OCI-M1 (cell line): ENCODE data around the gene OPA3.
A peak's percentile ranks its signal among the peaks of the same experiment; 100 is the strongest.
"Not testable (repeated sequence)": the region's sequence is repeated elsewhere in the genome, so short reads cannot be mapped to it uniquely, and the experiment has no call there.

ENCODE experiments used
- DNase-seq: peaks from one replicate; lab custom pipeline; 2025; lab: John Stamatoyannopoulos, UW

Gene OPA3

DNA sequence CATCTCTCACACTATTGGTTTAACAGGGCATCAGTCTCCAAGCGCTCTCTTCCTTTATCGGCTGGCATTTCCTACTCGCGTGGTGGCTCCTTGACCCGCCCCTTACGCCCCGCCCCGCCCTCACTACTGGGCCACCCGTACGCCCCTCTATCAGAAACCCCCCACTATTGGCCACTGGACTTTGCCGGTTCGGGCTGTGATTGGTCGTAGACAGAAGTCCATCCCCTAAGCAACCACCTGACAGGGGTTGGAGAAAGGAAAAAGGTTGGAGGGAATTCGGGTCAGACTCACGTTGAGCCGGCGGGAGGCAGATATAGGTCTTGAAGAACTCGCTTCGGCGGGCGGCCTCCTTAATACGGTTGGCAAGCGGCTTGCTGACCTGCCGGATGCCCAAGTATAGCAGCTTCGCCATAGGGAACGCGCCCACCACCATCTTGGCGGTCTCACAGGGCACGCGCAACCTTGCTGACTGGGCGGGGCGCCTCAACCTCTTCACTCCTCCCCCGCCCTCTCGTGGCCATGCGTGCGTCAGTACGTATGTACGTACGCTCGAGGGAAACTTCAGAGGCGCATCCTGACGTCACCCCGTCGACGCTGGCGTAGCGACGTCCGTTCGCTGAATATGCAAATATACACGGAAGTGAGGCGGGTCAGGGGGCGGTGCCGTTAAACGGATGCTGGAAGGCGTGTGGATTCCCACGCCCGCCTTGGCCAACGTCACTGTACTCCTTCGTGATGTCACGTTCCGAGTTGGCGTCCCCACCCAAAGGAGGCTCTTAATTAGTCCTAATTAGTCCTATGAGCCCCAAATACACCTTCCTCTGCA lies at the start of gene OPA3:
OPA3 (minus strand) TSS at position 471 of the 826 bp plus-strand sequence; CDS start at position 433, 38 bp downstream.
- peak; percentile 100 for DNase-seq

DNA sequence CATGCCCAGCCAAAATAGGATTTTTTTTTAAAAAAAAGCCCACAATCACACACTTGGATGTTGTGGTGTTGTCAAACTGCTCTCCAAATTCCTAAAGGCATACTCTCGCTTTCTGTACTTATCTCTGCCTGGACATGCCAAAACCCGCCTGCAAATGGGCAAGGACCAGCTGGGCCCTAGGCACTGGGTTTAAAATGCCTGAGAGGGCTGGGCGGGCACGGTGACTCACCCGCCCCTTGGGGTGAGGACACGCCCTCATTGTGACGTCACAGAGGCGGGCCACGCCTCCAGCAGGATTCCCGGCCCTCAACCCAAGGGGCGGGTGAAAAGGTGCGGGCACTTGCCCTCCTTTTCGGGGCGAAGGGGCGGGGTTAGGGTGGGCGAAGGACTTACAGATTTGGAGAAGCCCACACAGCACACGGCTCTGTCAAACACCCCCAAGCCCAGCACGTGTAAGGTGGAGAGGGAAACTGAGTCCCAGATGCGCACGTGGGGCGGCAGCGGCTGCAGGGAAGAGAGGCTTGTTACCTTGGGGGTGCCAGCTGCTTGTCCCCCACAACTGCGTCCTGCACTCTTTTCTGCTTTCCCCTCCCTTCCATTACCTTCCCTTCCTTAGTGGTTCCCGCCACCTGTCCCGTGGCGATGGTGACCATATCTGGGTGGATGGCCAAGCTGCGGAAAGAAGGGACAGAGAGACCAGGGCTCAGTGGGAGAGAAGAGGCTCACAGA lies 48.0 kb upstream of the OPA3 start:
- DNase-seq, result no peak

DNA sequence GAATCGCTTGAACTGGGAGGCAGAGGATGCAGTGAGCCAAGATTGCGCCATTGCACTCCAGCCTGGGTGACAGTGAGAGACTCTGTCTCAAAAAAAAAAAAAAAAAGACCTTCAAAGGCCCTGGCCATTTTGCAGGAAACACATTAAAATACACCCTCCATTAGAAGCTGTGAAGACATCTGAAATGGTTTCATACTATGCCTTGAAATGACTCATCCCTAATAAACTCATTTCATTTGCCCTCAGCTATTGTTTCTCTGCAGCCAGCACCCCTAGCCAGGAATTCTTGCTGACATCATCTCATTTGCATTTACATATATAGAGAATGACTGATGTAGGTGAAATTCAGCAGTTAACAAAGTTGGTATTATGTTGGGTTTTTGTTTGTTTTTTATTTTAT lies 45.9 kb upstream of the OPA3 start:
- DNase-seq, result no peak

DNA sequence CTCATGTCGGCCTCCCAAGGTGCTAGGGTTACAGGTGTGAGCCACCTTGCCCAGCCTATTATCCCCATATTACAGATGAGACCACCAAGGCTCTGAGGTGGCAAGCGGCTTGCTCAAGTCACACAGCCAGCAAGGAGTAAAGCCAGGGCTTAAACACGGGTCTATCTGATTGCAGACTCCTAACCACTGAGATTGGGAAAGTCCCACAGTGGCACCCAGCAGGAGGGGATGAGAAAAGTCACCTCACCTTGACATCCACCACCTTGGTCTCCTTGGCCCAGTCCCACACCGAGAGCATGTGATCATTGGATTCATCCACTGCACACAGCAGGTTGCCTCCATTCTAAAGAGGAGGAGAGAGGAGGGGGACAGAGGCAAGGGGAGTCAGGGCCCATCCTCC lies 45.1 kb upstream of the OPA3 start:
- no peak for DNase-seq

DNA sequence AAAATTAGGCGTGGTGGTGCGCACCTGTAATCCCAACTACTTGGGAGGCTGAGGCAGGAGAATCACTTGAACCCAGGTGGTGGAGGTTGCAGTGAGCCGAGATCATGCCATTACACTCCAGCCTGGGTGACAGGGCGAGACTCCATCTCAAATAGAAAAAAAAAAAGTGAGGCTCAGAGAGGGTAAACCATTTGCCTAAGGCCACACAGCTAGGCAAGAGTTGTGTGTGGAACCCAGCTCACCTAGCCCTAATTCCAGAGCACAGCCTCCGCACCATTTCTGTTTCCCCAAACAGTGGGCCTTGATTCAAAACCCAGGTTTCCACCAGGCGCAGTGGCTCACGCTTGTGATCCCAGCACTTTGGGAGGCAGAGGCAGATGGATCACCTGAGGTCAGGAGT lies 43.6 kb upstream of the OPA3 start:
- not testable (repeated sequence) for DNase-seq

DNA sequence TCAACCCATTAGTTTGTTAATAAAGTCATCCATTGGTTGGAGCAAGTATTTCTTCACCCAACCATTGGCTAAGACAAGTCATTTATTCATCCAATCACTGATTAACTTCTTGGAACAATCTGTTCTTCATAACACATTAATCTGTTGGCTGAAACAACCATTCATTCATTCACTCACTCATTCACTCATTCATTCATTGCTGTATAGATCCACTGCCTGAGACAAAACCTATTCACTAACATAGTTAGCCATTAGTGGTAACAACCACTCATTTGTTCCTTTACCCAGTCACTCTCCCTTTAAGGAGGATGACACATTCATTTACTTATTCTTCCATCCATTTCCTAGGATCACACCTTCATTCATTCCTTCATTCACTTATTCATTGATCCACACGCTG lies 39.4 kb upstream of the OPA3 start:
- no peak for DNase-seq

DNA sequence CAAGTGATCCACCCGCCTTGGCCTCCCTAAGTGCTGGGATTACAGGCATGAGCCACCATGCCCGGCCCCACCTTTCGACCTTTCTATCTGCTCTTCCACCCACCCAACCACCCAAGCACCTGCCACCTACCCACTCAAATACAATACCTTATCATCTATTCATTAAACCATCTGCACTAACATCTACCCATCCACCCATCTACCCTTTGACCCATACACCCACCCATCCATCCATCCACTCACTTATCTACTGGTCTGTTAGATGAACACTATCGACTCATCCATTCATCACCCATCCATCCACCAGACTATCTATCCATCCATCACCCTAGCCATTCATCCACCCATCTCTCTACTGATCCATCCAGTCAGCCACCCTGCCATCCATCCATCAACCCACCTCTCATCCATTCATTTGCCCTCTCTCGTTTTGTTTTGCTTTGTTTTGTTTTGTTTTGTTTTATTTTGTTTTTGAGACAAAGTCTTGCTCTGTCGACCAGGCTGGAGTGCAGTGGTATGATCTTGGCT lies 37.4 kb upstream of the OPA3 start:
- DNase-seq, result no peak

DNA sequence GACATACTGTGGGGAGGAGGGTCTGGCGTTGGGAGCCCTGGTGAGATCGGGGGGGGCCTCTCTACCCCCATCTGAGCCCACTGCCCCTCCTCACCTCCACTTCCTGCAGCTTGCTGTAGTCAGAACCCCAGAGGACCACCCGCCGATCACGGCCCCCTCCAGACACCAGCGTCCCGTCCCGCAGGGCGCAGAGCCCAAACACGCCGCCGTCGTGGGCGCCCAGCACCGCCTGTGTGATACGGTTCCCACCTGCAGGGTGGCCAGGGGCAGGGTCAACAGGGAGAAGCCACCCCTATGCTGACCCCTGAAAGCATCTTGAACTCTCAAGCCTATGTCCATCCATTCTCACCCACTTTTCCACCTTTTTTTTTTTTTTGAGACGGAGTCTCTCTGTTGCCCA lies 36.8 kb upstream of the OPA3 start:
- DNase-seq, result no peak

DNA sequence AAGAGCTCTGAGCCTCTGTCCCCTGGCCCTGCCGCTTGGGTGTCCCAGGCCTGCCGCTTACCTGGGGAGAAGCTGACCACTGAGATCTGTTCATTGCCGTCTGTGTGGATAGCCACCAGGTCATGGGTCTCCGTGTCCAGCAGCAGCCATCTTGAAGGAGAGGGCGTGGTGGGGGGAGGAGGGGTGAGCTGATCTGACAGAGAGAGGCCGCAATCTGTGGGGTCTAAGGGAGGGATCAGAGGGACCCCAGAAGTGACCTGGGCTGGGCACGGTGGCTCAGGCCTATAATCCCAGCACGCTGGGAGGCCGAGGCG lies 32.1 kb upstream of the OPA3 start:
- no peak for DNase-seq

DNA sequence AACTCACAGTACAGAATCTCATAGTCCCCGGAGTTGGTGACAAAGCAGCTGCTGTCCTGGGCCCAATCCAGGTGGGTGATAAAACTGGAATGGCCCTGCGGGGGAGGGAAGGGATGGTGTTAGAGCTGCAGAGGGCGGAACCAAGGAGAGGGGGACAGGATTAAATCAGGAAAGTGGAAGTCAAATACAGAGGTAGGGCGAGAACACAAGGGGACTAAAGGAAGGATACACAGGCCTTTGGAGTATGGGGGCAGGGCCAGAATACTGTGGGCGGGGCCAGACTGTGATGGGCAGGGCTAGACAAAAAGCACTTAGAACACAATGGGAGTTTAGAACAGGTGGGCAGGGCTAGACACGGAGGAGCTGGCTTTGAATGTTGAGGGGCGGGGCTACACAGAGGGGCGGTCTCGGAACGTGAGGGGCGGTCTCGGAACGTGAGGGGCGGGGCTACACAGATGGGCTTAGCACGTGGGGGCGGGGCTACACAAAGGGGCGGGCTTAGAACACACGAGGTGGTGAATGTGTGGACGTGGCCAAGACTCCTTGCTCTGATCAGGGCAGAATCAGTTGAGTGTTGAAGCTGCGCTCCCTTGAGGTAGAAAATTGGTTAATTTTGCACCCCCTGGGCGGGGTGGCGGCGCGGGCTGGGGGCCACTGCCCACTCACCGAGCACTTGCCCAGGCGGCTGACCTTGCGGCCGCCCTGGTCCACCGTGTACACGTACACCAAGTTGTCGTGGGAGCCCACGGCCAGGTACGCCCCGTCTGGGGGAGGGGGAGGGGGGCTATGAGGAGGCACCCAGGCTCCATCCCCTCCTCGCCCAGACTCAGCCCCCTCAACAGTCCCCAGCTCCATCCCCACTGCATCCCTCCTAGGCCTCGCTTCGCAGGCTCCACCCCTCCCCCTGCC lies 31.4 kb upstream of the OPA3 start:
- DNase-seq, result peak; percentile 97

DNA sequence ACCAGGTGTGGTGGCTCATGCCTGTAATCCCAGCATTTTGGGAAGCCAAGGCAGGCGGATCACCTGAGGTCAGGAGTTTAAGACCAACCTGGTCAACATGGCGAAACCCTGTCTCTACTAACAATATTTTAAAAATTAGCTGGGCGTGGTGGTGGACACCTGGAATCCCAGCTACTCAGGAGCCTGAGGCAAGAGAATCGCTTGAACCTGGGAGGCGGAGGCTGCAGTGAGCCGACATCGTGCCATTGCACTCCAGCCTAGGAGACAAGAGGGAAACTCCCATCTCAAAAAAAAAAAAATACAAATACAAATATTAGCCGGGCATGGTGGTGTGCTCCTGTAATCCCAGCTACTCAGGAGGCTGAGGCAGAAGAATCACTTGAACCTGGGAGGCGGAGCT lies 30.5 kb upstream of the OPA3 start:
- not testable (repeated sequence) for DNase-seq

DNA sequence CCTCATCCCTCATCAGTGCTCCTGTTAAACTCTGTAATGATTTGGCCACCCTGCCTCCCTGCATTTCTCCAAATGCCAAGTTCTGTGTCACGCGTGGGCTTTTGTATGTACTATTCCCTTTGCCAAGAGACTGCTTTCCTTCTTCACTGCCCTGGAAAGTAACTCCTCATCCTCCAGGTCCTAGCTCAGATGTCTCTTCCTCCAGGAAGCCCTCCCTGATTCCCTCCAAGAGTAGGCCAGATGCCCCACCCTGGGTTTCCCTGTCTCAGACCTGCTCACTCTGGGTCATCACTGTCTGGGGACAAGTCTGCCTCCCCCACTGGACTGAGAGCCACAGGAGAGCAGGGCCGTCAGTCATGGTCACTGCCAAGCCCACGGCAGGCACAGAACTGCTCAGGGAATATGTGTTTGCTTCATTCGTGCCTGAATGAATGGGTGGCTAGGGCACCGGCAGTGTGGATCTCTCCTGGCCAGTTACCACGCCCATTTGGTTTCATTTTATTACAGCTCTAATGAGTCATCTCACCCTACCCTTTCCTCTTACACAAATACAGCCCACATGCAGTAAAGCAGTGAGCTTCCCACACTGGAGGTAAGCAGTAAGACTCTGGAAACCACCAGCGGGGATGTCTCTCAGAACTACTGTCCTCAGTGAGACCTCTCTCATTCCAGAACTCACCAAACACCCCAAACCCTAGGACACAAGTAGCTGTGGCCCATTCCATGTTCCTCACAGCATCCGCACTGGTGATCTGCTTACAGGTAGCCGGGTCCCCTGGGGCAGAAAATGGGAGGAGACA lies 29.5 kb upstream of the OPA3 start:
- peak; percentile 44 for DNase-seq

DNA sequence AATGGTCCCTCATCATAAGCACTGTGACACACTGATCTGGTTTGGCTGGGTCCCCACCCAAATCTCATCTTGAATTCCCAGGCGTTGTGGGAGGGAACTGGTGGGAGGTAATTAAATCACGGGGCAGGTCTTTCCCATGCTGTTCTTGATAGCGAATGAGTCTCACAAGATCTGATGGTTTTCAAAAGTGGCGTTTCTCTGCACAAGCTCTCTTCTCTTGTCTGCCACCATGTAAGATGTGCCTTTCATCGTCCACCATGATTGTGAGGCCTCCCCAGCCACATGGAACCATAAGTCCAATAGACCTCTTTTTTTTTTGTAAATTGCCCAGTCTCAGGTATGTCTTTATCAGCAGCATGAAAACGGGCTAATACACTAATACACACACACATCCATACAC lies 24.3 kb upstream of the OPA3 start:
- DNase-seq, result no peak

DNA sequence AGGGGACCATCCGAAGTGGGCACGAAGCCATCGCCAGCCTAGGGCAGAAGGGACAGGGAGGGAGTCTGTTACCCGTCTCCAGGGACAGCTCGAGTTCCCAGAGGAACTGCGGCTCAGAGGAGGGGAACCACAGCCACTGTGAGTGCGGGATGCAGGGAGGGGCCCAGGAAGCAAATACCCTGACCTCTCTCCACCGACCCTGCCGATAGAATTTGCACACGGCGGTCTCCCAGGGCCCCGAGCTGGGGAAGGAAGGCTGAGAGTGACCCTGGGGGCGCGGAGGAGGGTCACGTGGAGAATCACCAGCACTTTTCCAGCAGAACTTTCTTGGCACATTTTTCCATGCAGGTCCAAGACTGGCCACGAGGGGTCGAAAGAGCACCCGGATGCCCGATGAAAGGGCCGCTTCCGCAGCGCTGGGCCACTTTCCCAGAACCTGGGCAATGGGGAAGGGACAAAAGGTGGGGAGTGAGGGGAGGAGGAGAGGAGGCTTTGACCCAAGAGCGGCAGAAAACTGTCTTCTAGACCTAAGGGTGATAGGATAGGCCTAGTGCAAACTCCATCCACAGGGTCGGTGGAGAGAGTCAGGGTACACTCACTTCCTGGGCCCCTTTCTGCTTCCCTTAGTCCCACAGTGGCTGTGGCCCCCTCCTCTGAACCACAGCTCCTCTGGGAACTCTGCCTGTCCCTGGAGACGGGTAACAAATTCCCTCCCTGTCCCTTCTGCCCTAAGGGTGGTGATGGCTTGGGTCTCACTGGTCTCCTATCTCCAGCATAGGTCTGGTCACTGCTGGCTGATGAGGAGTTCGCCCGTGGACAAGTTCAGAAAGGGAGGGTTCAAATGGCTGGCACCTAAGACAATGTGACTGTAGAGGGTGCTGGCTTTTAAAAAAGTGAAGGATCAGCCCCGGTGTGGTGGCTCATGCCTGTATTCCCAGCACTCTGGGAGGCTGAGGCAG lies 22.7 kb upstream of the OPA3 start:
- DNase-seq, result peak; percentile 82

DNA sequence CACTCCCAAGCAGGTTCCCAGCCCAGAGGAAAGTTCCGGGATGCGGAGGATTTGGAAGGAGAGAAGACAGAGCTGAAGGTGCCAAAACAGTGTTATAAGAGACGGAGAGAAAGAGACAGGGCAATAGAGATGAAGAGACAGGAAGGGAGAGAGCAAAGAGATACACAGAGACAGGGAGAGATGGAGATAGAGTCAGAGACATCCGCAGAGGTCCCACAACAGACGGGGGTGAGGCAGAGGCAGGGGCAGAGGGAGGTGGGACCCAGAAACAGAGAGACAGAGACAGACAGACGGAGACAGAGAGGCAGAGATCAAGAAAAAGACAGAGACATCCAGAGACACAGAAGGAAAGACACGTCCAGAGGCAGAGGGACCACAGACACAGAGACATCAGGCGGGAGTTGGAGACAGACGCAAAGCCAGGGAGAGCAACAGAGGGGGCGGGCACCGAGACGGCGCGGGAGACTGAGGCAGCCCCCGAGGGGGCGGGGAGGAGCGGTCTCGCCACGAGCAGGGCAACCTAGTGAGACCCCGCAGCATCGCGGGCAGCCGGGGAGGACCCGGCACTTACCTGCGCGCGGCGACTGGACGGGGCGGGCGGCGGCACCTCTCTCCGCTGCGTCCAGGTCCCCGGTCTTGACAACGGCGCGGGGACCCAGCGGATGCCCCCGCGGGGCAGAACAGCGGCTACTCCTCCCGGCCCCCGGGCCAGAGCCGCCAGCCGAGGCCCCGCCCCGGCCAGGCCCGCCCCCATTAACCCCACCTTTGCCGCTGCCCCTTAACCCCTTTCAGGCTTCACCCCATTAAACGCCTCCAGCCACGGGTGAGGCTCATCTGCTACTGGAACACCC lies 17.1 kb upstream of the OPA3 start, which contains the start of gene GPR4:
GPR4 (minus strand) TSS at position 689 of the 851 bp plus-strand sequence. CDS start 10,346 bp downstream, outside the sequence.
- DNase-seq, result no peak

DNA sequence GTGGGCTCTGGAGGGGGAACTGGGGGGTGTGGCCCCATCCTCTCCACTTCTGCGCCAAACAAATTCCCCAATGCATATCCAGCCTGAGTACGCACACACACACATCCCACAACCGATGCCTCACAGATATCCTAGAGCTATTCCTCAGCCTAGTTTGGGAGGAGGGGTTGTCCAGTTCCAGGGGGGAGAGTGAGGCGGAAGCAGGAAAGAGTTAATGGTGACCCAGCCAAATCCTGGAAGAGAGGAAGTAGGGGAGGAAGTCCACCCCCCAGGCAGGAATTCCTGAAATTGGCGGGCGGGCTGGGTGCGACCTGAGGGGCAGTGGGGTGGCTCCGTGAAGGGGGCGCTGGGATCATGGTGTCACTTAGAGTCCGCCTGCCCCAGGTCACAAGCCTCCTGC lies 16.5 kb upstream of the OPA3 start:
- DNase-seq, result no peak

DNA sequence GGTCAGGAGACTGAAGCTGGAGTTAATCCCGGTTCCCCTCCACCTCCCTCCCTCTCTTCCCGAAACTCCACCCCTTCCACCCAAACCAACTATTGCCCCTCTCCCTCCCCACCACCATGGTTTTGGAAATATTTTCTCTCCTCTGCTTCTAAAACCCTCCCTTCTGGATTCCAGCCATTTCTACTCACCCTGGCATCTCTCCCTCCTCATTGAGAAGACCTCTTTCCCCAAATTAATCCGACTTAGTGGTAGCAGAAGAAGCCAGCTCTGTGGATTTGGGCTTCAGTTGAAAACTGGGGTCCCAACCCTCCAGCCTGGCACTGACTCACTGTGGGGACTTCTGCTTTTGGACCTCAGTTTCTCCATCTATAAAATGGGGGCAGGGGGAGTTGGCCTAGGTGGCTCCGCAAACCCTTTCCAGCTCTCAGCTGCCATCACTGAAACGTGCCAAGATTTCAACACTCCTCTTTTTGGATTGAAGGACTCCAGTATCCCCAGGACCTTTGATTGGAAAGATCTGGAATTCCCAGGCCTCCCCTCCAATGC lies 15.8 kb upstream of the OPA3 start:
- DNase-seq, result no peak

DNA sequence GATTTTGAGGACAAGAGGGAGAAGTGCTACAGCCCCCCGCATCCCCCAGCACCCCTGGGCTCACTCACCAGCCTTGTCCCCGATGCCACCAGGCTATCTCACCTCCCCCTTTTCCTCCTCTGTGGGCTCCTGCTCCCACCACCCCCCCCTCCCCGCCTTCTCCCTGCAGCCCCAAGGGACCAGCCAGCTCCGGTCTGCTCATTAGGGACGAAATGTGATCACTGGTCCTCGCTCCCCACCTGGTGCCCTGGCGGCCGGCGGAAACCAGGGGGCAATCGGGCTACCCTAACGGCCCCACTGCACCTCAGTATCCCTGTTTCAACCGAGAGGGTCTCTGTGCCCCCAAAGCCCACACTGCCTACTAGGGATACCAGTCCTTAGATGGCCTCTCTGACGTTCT lies 14.7 kb upstream of the OPA3 start:
- DNase-seq, result no peak
